CD4-positive, alpha-beta T cell treated with Interferon alpha-2 for 1 hour (primary cell): ENCODE results near the gene NMNAT3.

ENCODE experiments used
- DNase-seq, 2 donors: peaks; one replicate each; pipeline ENCODE4 v3.0.0-alpha.2; 2020 to 2022

The NMNAT3 gene

GRCh38 chr3:139674571-139675260, 3.1 kb downstream of the NMNAT3 start:
- no peak for DNase-seq

GRCh38 chr3:139672884-139673283, 4.9 kb downstream of the NMNAT3 start:
- no peak for DNase-seq

GRCh38 chr3:139671863-139672646, 5.7 kb downstream of the NMNAT3 start:
- DNase-seq: no peak

GRCh38 chr3:139671107-139671506, 6.7 kb downstream of the NMNAT3 start:
- DNase-seq: no peak

GRCh38 chr3:139670196-139670595, 7.6 kb downstream of the NMNAT3 start:
- no peak for DNase-seq

GRCh38 chr3:139668332-139668731, 9.4 kb downstream of the NMNAT3 start:
- DNase-seq: no peak

- DNase-seq: no peak
These were observed 12.8 kb downstream of the NMNAT3 start for GRCh38 chr3:139664958-139665357.

GRCh38 chr3:139660269-139660668, 17.5 kb downstream of the NMNAT3 start:
- no peak for DNase-seq

- DNase-seq: no peak
These were observed 18.3 kb downstream of the NMNAT3 start for GRCh38 chr3:139659511-139659910.

GRCh38 chr3:139657936-139658335, 19.8 kb downstream of the NMNAT3 start:
- no peak for DNase-seq

- no peak for DNase-seq
These were observed 20.3 kb downstream of the NMNAT3 start for GRCh38 chr3:139657434-139657833.

- DNase-seq: no peak
These were observed 21.7 kb downstream of the NMNAT3 start for GRCh38 chr3:139655909-139656595.

- DNase-seq: no peak
These were observed 23.0 kb downstream of the NMNAT3 start for GRCh38 chr3:139654637-139655365.

- no peak for DNase-seq
These were observed 24.2 kb downstream of the NMNAT3 start for GRCh38 chr3:139653582-139653981.

GRCh38 chr3:139652561-139652960, 25.2 kb downstream of the NMNAT3 start:
- no peak for DNase-seq

GRCh38 chr3:139647866-139648435, 29.8 kb downstream of the NMNAT3 start:
- no peak for DNase-seq

GRCh38 chr3:139646512-139646911, 31.3 kb downstream of the NMNAT3 start:
- DNase-seq: no peak

- no peak for DNase-seq
These were observed 34.8 kb downstream of the NMNAT3 start for GRCh38 chr3:139642996-139643395.

GRCh38 chr3:139640456-139640855, 37.3 kb downstream of the NMNAT3 start:
- DNase-seq: no peak

- DNase-seq: no peak
These were observed 38.1 kb downstream of the NMNAT3 start for GRCh38 chr3:139639662-139640061.

- no peak for DNase-seq
These were observed 39.3 kb downstream of the NMNAT3 start for GRCh38 chr3:139638518-139638917.

GRCh38 chr3:139636511-139636910, 41.3 kb downstream of the NMNAT3 start:
- DNase-seq: no peak
